SK-N-SH (cell line): Measurements from ENCODE around the gene DHPS. TPM values are rescaled to one million over a fixed set of nuclear protein-coding genes. Genes with fewer than 3 reads are reported as not detected.
A peak's percentile ranks its signal among the peaks of the same experiment; 100 is the strongest.

Experiments
- CTCF ChIA-PET: fragments of 300-600, 350-600 bp; formaldehyde crosslinking; extraction: SDS; loops from one replicate; lab custom pipeline; 2021; lab: Yijun Ruan, JAX
- POLR2A ChIA-PET: fragments of 350-600 bp; sonication (Branson Sonifier 250); formaldehyde crosslinking; extraction: SDS; loops from one replicate; lab custom pipeline; 2020; ENCODE audit warnings: antibody characterized with exemption, inconsistent platforms; lab: Yijun Ruan, JAX
- DNase-seq: peaks from one replicate; pipeline ENCODE4 v3.0.0; 2012
- H2AFZ ChIP-seq: fragments of 200-600 bp; sonication (generic); 2 replicates; pipeline ENCODE4 v1.8.1; 2016; ENCODE audit warnings: antibody characterized with exemption, mild to moderate bottlenecking, low read depth
- H3F3A ChIP-seq: fragments of 200-600 bp; sonication (generic); replicated peaks from 2 replicates; pipeline ENCODE3; 2016; ENCODE audit warnings: antibody characterized with exemption, mild to moderate bottlenecking; ENCODE audit not compliant: insufficient read depth
- H3K27ac ChIP-seq, 2 experiments: fragments of 200-500 bp in 1 of 2; fragments of 200-600 bp in 1 of 2; sonication (Bioruptor generic) in 1 of 2; sonication (generic), shearing (Covaris generic) in 1 of 2; 2 replicates each; pipeline versions ENCODE4 v1.5.1 to v1.6.1; 2014 to 2016; ENCODE audit warnings: low read depth in 2 of 2, inconsistent platforms in 1 of 2, low read length in 1 of 2, mild to moderate bottlenecking in 1 of 2, mixed read lengths in 1 of 2
- H3K27me3 ChIP-seq: fragments of 200-600 bp; sonication (generic), shearing (Covaris generic); 2 replicates; pipeline ENCODE4 v1.6.1; 2016; ENCODE audit warnings: mixed run types; ENCODE audit not compliant: insufficient read depth
- H3K36me3 ChIP-seq, 2 experiments: fragments of 200-500 bp in 1 of 2; fragments of 200-600 bp in 1 of 2; sonication (Bioruptor generic) in 1 of 2; sonication (generic) in 1 of 2; replicated peaks in 1 of 2; 2 replicates each; pipeline versions ENCODE3 to v1.5.1; 2014 to 2016; ENCODE audit warnings: low read length in 1 of 2, mild to moderate bottlenecking in 1 of 2; ENCODE audit not compliant: insufficient read depth in 2 of 2, control insufficient read depth in 1 of 2
- H3K4me1 ChIP-seq, 2 experiments: fragments of 200-500 bp in 1 of 2; fragments of 200-600 bp in 1 of 2; sonication (Bioruptor generic) in 1 of 2; sonication (generic), shearing (Covaris generic) in 1 of 2; 2 replicates each; pipeline versions ENCODE4 v1.5.1 to v1.6.1; 2014 to 2016; ENCODE audit warnings: low read depth in 1 of 2, low read length in 1 of 2, mixed run types in 1 of 2; ENCODE audit not compliant: insufficient read depth in 2 of 2, control insufficient read depth in 1 of 2
- H3K4me2 ChIP-seq: fragments of 200-600 bp; sonication (generic), shearing (Covaris generic); 2 replicates; pipeline ENCODE4 v1.6.1; 2017; ENCODE audit warnings: mixed run types
- H3K4me3 ChIP-seq, 2 experiments: fragments of 200-500 bp in 1 of 2; fragments of 200-600 bp in 1 of 2; sonication (Bioruptor generic) in 1 of 2; sonication (generic), shearing (Covaris generic) in 1 of 2; 2 replicates each; pipeline versions ENCODE4 v1.5.1 to v1.8.1; 2014 to 2016; ENCODE audit warnings: low read depth in 2 of 2, inconsistent platforms in 1 of 2, low read length in 1 of 2, mild to moderate bottlenecking in 1 of 2, mixed read lengths in 1 of 2, moderate library complexity in 1 of 2
- H3K79me2 ChIP-seq: fragments of 200-600 bp; sonication (generic); 2 replicates; pipeline ENCODE4 v1.8.1; 2017; ENCODE audit warnings: mild to moderate bottlenecking; ENCODE audit not compliant: insufficient read depth
- H3K9ac ChIP-seq: fragments of 200-600 bp; sonication (generic); 2 replicates; pipeline ENCODE4 v1.6.1; 2017; ENCODE audit warnings: mixed run types
- H3K9me2 ChIP-seq: fragments of 200-600 bp; sonication (generic); 2 replicates; pipeline ENCODE4 v1.6.1; 2017; ENCODE audit warnings: mixed run types
- H3K9me3 ChIP-seq: fragments of 200-600 bp; sonication (generic); 2 replicates; pipeline ENCODE4 v1.6.1; 2017; ENCODE audit warnings: mixed run types, mild to moderate bottlenecking, moderate library complexity
- H4K20me1 ChIP-seq: fragments of 200-600 bp; sonication (generic); 2 replicates; pipeline ENCODE4 v1.6.1; 2017; ENCODE audit warnings: mild to moderate bottlenecking, mixed run types; ENCODE audit not compliant: insufficient read depth
- CHD2 ChIP-seq: fragments of 150-350 bp; IDR thresholded peaks from 2 replicates; pipeline ENCODE4 v1.6.1; 2018; ENCODE audit warnings: low read length; ENCODE audit not compliant: partially characterized antibody
- EZH2phosphoT487 ChIP-seq: fragments of 200-600 bp; sonication (generic); IDR thresholded peaks from 2 replicates; pipeline ENCODE4 v1.6.1; 2017; ENCODE audit warnings: low read depth, mixed run types, mild to moderate bottlenecking, antibody characterized with exemption, moderate library complexity, borderline replicate concordance
- FOSL2 ChIP-seq: IDR thresholded peaks from 2 replicates; pipeline ENCODE4 v1.4.0; 2012; ENCODE audit warnings: low read depth, mild to moderate bottlenecking, moderate library complexity, borderline replicate concordance
- FOXJ3 ChIP-seq: sonication (generic); formaldehyde crosslinking; IDR thresholded peaks from 2 replicates; pipeline ENCODE4 v1.5.1; 2020; ENCODE audit warnings: mild to moderate bottlenecking, missing genetic modification reagents
- GABPA ChIP-seq: IDR thresholded peaks from 2 replicates; pipeline ENCODE4 v1.4.0; 2012; ENCODE audit warnings: low read depth, mild to moderate bottlenecking
- GATA2 ChIP-seq: sonication (generic); formaldehyde crosslinking; IDR thresholded peaks from 2 replicates; pipeline ENCODE4 v1.5.0; 2020; ENCODE audit warnings: mild to moderate bottlenecking, missing genetic modification reagents
- IRF3 ChIP-seq: fragments of 150-350 bp; IDR thresholded peaks from 2 replicates; pipeline ENCODE4 v1.6.1; 2016; ENCODE audit warnings: mild to moderate bottlenecking, low read depth, low read length
- JUND ChIP-seq: IDR thresholded peaks from 2 replicates; pipeline ENCODE4 v1.4.0; 2012
- MEF2A ChIP-seq: IDR thresholded peaks from 2 replicates; pipeline ENCODE4 v1.4.0; 2012; ENCODE audit warnings: low read depth, borderline replicate concordance
- MXI1 ChIP-seq: IDR thresholded peaks from 2 replicates; pipeline ENCODE4 v1.6.1; 2012; ENCODE audit warnings: mild to moderate bottlenecking, low read depth, low read length, improper control_type of control experiment
- PBX3 ChIP-seq: IDR thresholded peaks from 2 replicates; pipeline ENCODE4; 2012
- POLR2AphosphoS5 ChIP-seq: IDR thresholded peaks from 2 replicates; pipeline ENCODE4 v1.6.1; 2012; ENCODE audit warnings: low read depth, low read length
- RAD21 ChIP-seq: IDR thresholded peaks from 2 replicates; pipeline ENCODE4 v1.6.1; 2012; ENCODE audit warnings: mild to moderate bottlenecking, low read length
- RXRA ChIP-seq: IDR thresholded peaks from 2 replicates; pipeline ENCODE4 v1.4.0; 2012; ENCODE audit warnings: low read depth, mild to moderate bottlenecking, borderline replicate concordance
- TAF1 ChIP-seq: IDR thresholded peaks from 2 replicates; pipeline ENCODE4 v1.6.1; 2012; ENCODE audit warnings: low read depth, mild to moderate bottlenecking, low read length, moderate library complexity, borderline replicate concordance
- USF1 ChIP-seq: IDR thresholded peaks from 2 replicates; pipeline ENCODE4 v1.4.0; 2012; ENCODE audit warnings: low read depth, borderline replicate concordance
- YY1 ChIP-seq: IDR thresholded peaks from 2 replicates; pipeline ENCODE4 v1.4.0; 2012; ENCODE audit warnings: low read depth, mild to moderate bottlenecking
- ZBTB33 ChIP-seq: IDR thresholded peaks from 2 replicates; pipeline ENCODE4 v1.4.0; 2012; ENCODE audit warnings: low read depth, borderline replicate concordance
- WGBS: methylation state at CpG from one replicate; pipeline ENCODE4 v1.1.6; 2017; ENCODE audit warnings: low lambda C conversion rate; 5-methylcytosine and 5-hydroxymethylcytosine counted together
- polyA plus RNA-seq, 3 experiments: library from polyadenylated mRNA; depleted of rRNA; stranded (reverse); fragments of >200 nt; gene quantifications; 2 replicates each; pipeline ENCODE4 v1.2.3, GENCODE V29; 2012

DHPS gene
- polyA plus RNA-seq, 1 of the 3 experiments (the other 2 are of a cell fraction), result 179 TPM

GRCh38 chr19:12666265-12667048 lies 15.2 kb downstream of the DHPS start, which contains the start of the genes MAN2B1 and WDR83:
Gene MAN2B1 (minus strand): TSS chr19:12666742. CDS start chr19:12666701, 41 bp downstream.
Gene WDR83 (plus strand): TSS chr19:12666807. CDS start chr19:12669791, 2,984 bp downstream.
- CTCF ChIA-PET, result interaction anchor here (0.9 to 3.1 kb wide), 12 partner anchors 8 to 742 kb away, joined by 3 to 12 read pairs (median 4); no protein-coding TSS in a partner anchor
- Histone ChIP-seq H3K36me3 (peaks cover 7 to 20% of the 10 kb centered on the region in 2 experiments), H3K9ac (peak within 1 kb of the TSS; percentile 82), H4K20me1 (no peaks in the 10 kb centered on the region), H3K9me2 (no peaks in the 10 kb centered on the region), H3K4me3 (peak within 1 kb of the TSS; percentile 71 to 94), H3K4me1 (peaks cover 5 to 35% of the 10 kb centered on the region in 2 experiments; a peak in 2 of 4 replicates), H3K9me3 (no peaks in the 10 kb centered on the region), H3K27me3 (no peaks in the 10 kb centered on the region), H3K79me2 (peaks cover 51% of the 10 kb centered on the region), H3F3A (peaks cover 23% of the 10 kb centered on the region), H3K27ac (peak within 1 kb of the TSS; percentile 8 to 60; a peak in 1 of 4 replicates), H2AFZ (peak within 1 kb of the TSS; percentile 76), H3K4me2 (peak within 1 kb of the TSS; percentile 90)
- POLR2A ChIA-PET, result interaction anchor here (0.5 to 1.2 kb wide), 5 partner anchors 10 to 607 kb away, joined by 3 to 6 read pairs (median 4); no protein-coding TSS in a partner anchor
- TF ChIP-seq MXI1 (peak; percentile 48; the same call in 1 of the 2 replicates), USF1 (no peak), FOXJ3 (no peak), EZH2phosphoT487 (no peak), IRF3 (no peak), POLR2AphosphoS5 (peak; percentile 61; the same call in 1 of the 2 replicates), RAD21 (no peak), YY1 (no peak), GABPA (no peak), FOSL2 (no peak), JUND (no peak), MEF2A (no peak), GATA2 (CRISPR knock-in tag) (no peak), CHD2 (no peak), ZBTB33 (no peak), RXRA (no peak), TAF1 (no peak; the same call in 1 of the 2 replicates), PBX3 (no peak)
- 3% methylated on average over 25 of the region's 46 CpGs for WGBS
- DNase-seq, result peak; percentile 98
